ENCODE results near the gene COPG2. TPM values are rescaled to one million over a fixed set of nuclear protein-coding genes. Genes with fewer than 3 reads are reported as not detected.

Gene COPG2
- total RNA-seq, 1 experiment from 2014 or later, result 26.0 TPM

GRCh38 chr7:130628901-130629300 lies 39.6 kb downstream of the COPG2 start:
- ChIA-PET CTCF (no interaction called here), POLR2A (no interaction called here)
- in situ Hi-C loops (cut with HindIII; ENCODE audit: low pct_unique_long_range_greater_than_20kb, low sequenced_read_pairs) (no loop called here), intact Hi-C loops (cut with micrococcal nuclease; ENCODE audit: unreplicated experiment) (no loop called here)
- no peak overlapping the region for H3K4me3 ChIP-seq (ENCODE audit: low read depth in 2 of 2, low read length in 2 of 2)
- ATAC-seq (no peak), DNase-seq (ENCODE audit: low read depth, low spot score) (no peak)
- no peaks in the 10 kb centered on the region for H3K36me3 ChIP-seq (ENCODE audit: control insufficient read depth, insufficient read depth, low read length)
- no peaks in the 10 kb centered on the region for H3K4me1 ChIP-seq (ENCODE audit: control insufficient read depth, insufficient read depth, low read length)
- H3K27ac ChIP-seq (ENCODE audit: low read length), result no peak overlapping the region
- TF ChIP-seq POLR2AphosphoS5 (IDR thresholded peaks at IDR 0.05; ENCODE audit: low read depth, low read length) (no peak), REST (IDR thresholded peaks at IDR 0.05; ENCODE audit: insufficient read depth in 1 of 2, low read depth in 2 of 2, low read length in 1 of 2) (no peak), CTCF (IDR thresholded peaks at IDR 0.05) (no peak), SIN3A (IDR thresholded peaks at IDR 0.05; ENCODE audit: borderline replicate concordance, insufficient read depth, low read depth, low read length) (no peak)
- H3K27me3 ChIP-seq (ENCODE audit: control insufficient read depth, insufficient read depth, low read length), result no peaks in the 10 kb centered on the region
- no TSS peak for BruUV-seq (replicated peaks)
- peaks cover 10% of the 10 kb centered on the region; the same call in 1 of the 2 replicates for H3K9me3 ChIP-seq (ENCODE audit: control insufficient read depth, insufficient read depth, low read depth, low read length)

GRCh38 chr7:130627775-130628174 lies 40.8 kb downstream of the COPG2 start:
- ATAC-seq, result no peak
- TF ChIP-seq SIN3A (IDR thresholded peaks at IDR 0.05; ENCODE audit: borderline replicate concordance, insufficient read depth, low read depth, low read length), result no peak
- no peak for TF ChIP-seq CTCF (IDR thresholded peaks at IDR 0.05)
- no peak for TF ChIP-seq REST (IDR thresholded peaks at IDR 0.05; ENCODE audit: insufficient read depth in 1 of 2, low read depth in 2 of 2, low read length in 1 of 2)
- TF ChIP-seq TCF7L2 (IDR thresholded peaks at IDR 0.05; ENCODE audit: low read depth, low read length), result no peak
- no peak for TF ChIP-seq POLR2AphosphoS5 (IDR thresholded peaks at IDR 0.05; ENCODE audit: low read depth, low read length)
- BruUV-seq (replicated peaks), result no TSS peak
- no peak overlapping the region for H3K27ac ChIP-seq (ENCODE audit: low read length)
- in situ Hi-C loops (cut with HindIII; ENCODE audit: low pct_unique_long_range_greater_than_20kb, low sequenced_read_pairs), result no loop called here
- no peaks in the 10 kb centered on the region for H3K4me1 ChIP-seq (ENCODE audit: control insufficient read depth, insufficient read depth, low read length)
- no peaks in the 10 kb centered on the region for H3K36me3 ChIP-seq (ENCODE audit: control insufficient read depth, insufficient read depth, low read length)
- no peak for DNase-seq (ENCODE audit: low read depth, low spot score)
- no peaks in the 10 kb centered on the region for H3K27me3 ChIP-seq (ENCODE audit: control insufficient read depth, insufficient read depth, low read length)
- H3K9me3 ChIP-seq (ENCODE audit: control insufficient read depth, insufficient read depth, low read depth, low read length), result peaks cover 10% of the 10 kb centered on the region; the same call in 1 of the 2 replicates
- H3K4me3 ChIP-seq (ENCODE audit: low read depth in 2 of 2, low read length in 2 of 2), result no peak overlapping the region
- POLR2A ChIA-PET, result no interaction called here
- CTCF ChIA-PET, result no interaction called here
- intact Hi-C loops (cut with micrococcal nuclease; ENCODE audit: unreplicated experiment), result no loop called here

Measured in Panc1 (cell line).